MM.1S (cell line): ENCODE results near the gene PNMT.

Experiments used
- CTCF ChIP-seq: fragments of 300-600 bp; sonication (generic); IDR thresholded peaks from 2 replicates; pipeline ENCODE4 v1.5.1; 2016; ENCODE audit warnings: antibody characterized with exemption, low read length, mixed read lengths
- EZH2phosphoT487 ChIP-seq: fragments of 300-600 bp; sonication (generic); IDR thresholded peaks from 2 replicates; pipeline ENCODE4 v1.6.1; 2018; ENCODE audit warnings: antibody characterized with exemption, low read length

GRCh38 chr17:39653316-39653661 lies 15.0 kb upstream of the PNMT start:
- no peak for TF ChIP-seq CTCF
- no peak for TF ChIP-seq EZH2phosphoT487
